ENCODE measurements around the gene SMAD6. TPM values are rescaled to one million over a fixed set of nuclear protein-coding genes. Genes with fewer than 3 reads are reported as not detected.

Gene SMAD6
- total and polyA plus RNA-seq, 9 donors, result 3.8 to 20.3 (median 13.9) TPM

DNA sequence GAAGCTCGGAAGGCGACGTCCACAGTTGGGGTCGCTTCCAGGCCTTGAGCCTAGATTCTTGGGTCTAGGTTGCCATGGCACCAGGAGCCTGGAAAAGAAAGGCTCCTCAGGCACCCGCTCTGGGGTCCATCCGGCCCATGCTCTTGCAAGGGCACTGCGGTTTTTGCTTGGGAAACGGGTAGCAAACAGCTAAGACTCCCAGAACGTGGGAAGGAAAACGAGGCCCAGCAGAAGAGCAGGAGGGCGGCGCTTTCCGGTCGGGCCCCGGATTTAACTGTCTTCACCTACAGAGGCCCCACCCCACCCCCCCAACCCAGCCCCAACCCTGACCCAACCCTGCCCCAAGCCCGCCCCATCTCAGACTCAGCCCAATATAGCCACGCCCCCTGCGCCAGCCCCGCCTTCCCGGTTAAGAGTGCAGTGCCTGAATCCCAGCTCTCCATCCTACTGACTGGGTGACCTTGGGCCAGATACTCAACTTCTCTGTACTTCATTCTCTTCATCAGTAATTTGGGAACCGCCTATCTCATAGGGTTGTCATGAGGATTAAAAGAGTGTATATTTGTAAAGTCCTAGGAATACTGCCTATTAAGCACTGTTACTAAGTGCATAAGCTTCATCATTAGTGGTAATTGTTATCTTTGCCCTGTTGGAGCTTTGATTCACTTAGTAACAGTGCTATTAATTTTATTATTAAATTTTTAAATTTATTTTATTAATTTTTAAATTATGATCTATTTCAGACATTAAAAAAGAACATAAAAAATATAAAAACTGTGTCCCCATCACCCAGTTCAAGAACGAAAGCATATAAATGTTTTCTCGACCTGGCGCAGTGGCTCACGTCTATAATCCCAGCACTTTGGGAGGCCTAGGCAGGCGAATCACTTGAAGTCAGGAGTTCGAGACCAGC is 28.4 kb upstream of the SMAD6 start:
- WGBS, 3 donors, result 70 to 80% (median 71%) methylated on average over 27 of the region's 27 CpGs
- no peaks in the 10 kb centered on the region for H3K4me1 ChIP-seq (ENCODE audit: insufficient read depth)

DNA sequence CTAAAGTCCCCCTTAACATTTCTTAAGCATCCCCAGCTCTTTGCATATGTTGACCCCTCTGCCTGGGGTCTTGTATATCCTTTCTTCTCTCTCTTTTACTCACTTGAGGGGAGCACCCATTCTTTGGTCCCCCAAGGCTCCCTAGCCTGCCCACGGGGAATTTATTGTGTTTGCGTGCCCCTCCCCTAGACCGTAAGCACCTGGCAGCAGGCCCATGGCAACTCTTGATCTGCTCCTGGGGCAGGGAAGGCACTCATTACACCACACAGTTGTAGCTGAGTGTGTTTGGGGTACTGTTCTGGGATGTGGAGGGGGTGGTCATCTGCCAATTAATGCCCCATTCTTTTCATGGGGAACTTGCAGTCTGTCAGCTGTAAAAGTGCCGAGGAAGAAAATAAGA is 27.3 kb upstream of the SMAD6 start:
- whole genome bisulfite sequencing, 3 donors, result 84 to 89% (median 88%) methylated on average over 4 of the region's 4 CpGs
- DNase-seq, result no peak
- Histone ChIP-seq H3K4me1 (ENCODE audit: insufficient read depth) (peaks cover 4% of the 10 kb centered on the region), H3K36me3 (no peaks in the 10 kb centered on the region), H3K27me3 (no peaks in the 10 kb centered on the region), H3K27ac (no peak overlapping the region), H3K9me3 (no peaks in the 10 kb centered on the region), H3K4me3 (no peak overlapping the region)
- TF ChIP-seq POLR2A (IDR thresholded peaks at IDR 0.05) (no peak), EP300 (IDR thresholded peaks at IDR 0.05) (no peak), CTCF (IDR thresholded peaks at IDR 0.05) (no peak)
- intact Hi-C loops (cut with DNase I), result no loop called here

More for the DNA sequence above, 28.4 kb upstream of the SMAD6 start:
- Histone ChIP-seq H3K4me3 (no peak overlapping the region), H3K9me3 (no peaks in the 10 kb centered on the region), H3K27me3 (no peaks in the 10 kb centered on the region), H3K27ac (no peak overlapping the region), H3K36me3 (no peaks in the 10 kb centered on the region)
- no peak for DNase-seq
- intact Hi-C loops (cut with DNase I), result no loop called here
- TF ChIP-seq EP300 (IDR thresholded peaks at IDR 0.05) (no peak), CTCF (IDR thresholded peaks at IDR 0.05) (no peak), POLR2A (IDR thresholded peaks at IDR 0.05) (no peak)

- Histone ChIP-seq H3K27me3 (no peaks in the 10 kb centered on the region), H3K4me1 (ENCODE audit: insufficient read depth) (peaks cover 6% of the 10 kb centered on the region), H3K27ac (no peak overlapping the region), H3K36me3 (no peaks in the 10 kb centered on the region), H3K4me3 (no peak overlapping the region), H3K9me3 (no peaks in the 10 kb centered on the region)
- no peak for TF ChIP-seq EP300 (IDR thresholded peaks at IDR 0.05)
- no peak for TF ChIP-seq CTCF (IDR thresholded peaks at IDR 0.05)
- no peak for TF ChIP-seq POLR2A (IDR thresholded peaks at IDR 0.05)
- intact Hi-C loops (cut with DNase I), result no loop called here
- no peak for DNase-seq
- 79 to 92% (median 88%) methylated on average over 1 of the region's 1 CpG for WGBS, 3 donors
These were observed 26.6 kb upstream of the SMAD6 start for GRCh38 chr15:66675446-66675845.

- Histone ChIP-seq H3K4me3 (no peak overlapping the region), H3K36me3 (no peaks in the 10 kb centered on the region), H3K4me1 (ENCODE audit: insufficient read depth) (peaks cover 6% of the 10 kb centered on the region), H3K9me3 (no peaks in the 10 kb centered on the region), H3K27ac (no peak overlapping the region), H3K27me3 (no peaks in the 10 kb centered on the region)
- intact Hi-C loops (cut with DNase I), result no loop called here
- WGBS, 3 donors, result 94 to 100% (median 100%) methylated on average over 1 of the region's 1 CpG
- no peak for DNase-seq
- no peak for TF ChIP-seq CTCF (IDR thresholded peaks at IDR 0.05)
- no peak for TF ChIP-seq EP300 (IDR thresholded peaks at IDR 0.05)
- TF ChIP-seq POLR2A (IDR thresholded peaks at IDR 0.05), result no peak
These were observed 24.7 kb upstream of the SMAD6 start for GRCh38 chr15:66677336-66677735.
